Neural cell (in vitro differentiated cells): Measurements from ENCODE around the gene TPSD1.

Source experiments
- CTCF ChIP-seq: fragments of 450-650 bp; IDR thresholded peaks from 2 replicates; pipeline ENCODE4 v1.5.1; 2014; ENCODE audit warnings: antibody characterized with exemption, mild to moderate bottlenecking, moderate library complexity; ENCODE audit not compliant: poor library complexity, severe bottlenecking
- EP300 ChIP-seq: fragments of 450-650 bp; conservative IDR thresholded peaks from 2 replicates; pipeline ENCODE4 v1.6.1; 2014; ENCODE audit warnings: antibody characterized with exemption, mild to moderate bottlenecking, moderate library complexity; ENCODE audit not compliant: poor library complexity, severe bottlenecking
- EZH2 ChIP-seq: fragments of 200-600, 300-800 bp; shearing (Covaris generic), sonication (generic); IDR thresholded peaks from 2 replicates; pipeline ENCODE4 v1.6.1; 2014; ENCODE audit warnings: antibody characterized with exemption, low read length, borderline replicate concordance, mild to moderate bottlenecking; ENCODE audit not compliant: insufficient read depth, poor library complexity, severe bottlenecking
- MXI1 ChIP-seq: fragments of 450-650 bp; conservative IDR thresholded peaks from 2 replicates; pipeline ENCODE4 v1.6.1; 2014; ENCODE audit warnings: antibody characterized with exemption, mild to moderate bottlenecking; ENCODE audit not compliant: poor library complexity, severe bottlenecking
- RAD21 ChIP-seq: fragments of 450-650 bp; conservative IDR thresholded peaks from 2 replicates; pipeline ENCODE4 v1.6.1; 2014; ENCODE audit warnings: antibody characterized with exemption, mild to moderate bottlenecking, moderate library complexity
- REST ChIP-seq: IDR thresholded peaks from 2 replicates; pipeline ENCODE4 v1.6.1; 2012; ENCODE audit warnings: borderline replicate concordance
- SMC3 ChIP-seq: fragments of 450-650 bp; conservative IDR thresholded peaks from 2 replicates; pipeline ENCODE4 v1.6.1; 2014; ENCODE audit warnings: antibody characterized with exemption, mild to moderate bottlenecking, moderate library complexity; ENCODE audit not compliant: poor library complexity
- TAF1 ChIP-seq: IDR thresholded peaks from 2 replicates; pipeline ENCODE4 v1.6.1; 2012; ENCODE audit warnings: low read depth

GRCh38 chr16:1299012-1299867 is 43.4 kb downstream of the TPSD1 start:
- TF ChIP-seq RAD21 (no peak), CTCF (no peak), EZH2 (no peak), EP300 (no peak), SMC3 (no peak), TAF1 (no peak), REST (no peak), MXI1 (no peak)
